GM21390 (cell line): ENCODE results near the gene ZSWIM4.
"Not testable (repeated sequence)": the region's sequence is repeated elsewhere in the genome, so short reads cannot be mapped to it uniquely, and the experiment has no call there.

Source experiments
- ATAC-seq: cut with Tn5 transposase; IDR thresholded peaks from one replicate; pipeline ENCODE4 v1.9.1; 2021; ENCODE audit not compliant: unreplicated experiment

The ZSWIM4 gene

GRCh38 chr19:13848340-13848677 is 53.1 kb downstream of the ZSWIM4 start:
- no peak for ATAC-seq

- ATAC-seq, result no peak
These were observed 53.8 kb downstream of the ZSWIM4 start for GRCh38 chr19:13848798-13849676.

- ATAC-seq, result no peak
These were observed 55.0 kb downstream of the ZSWIM4 start for GRCh38 chr19:13849991-13850909.

GRCh38 chr19:13850910-13851733 is 55.9 kb downstream of the ZSWIM4 start:
- no peak for ATAC-seq

- not testable (repeated sequence) for ATAC-seq
These were observed 56.5 kb downstream of the ZSWIM4 start for GRCh38 chr19:13851734-13852114.

- not testable (repeated sequence) for ATAC-seq
These were observed 57.0 kb downstream of the ZSWIM4 start for GRCh38 chr19:13852171-13852707.

- ATAC-seq, result no peak
These were observed 61.3 kb downstream of the ZSWIM4 start for GRCh38 chr19:13856497-13856896.

GRCh38 chr19:13859361-13859880 is 64.2 kb downstream of the ZSWIM4 start:
- no peak for ATAC-seq

GRCh38 chr19:13860679-13861391 is 65.6 kb downstream of the ZSWIM4 start:
- ATAC-seq, result no peak

- peak; percentile 20 for ATAC-seq
These were observed 66.1 kb downstream of the ZSWIM4 start for GRCh38 chr19:13861392-13861713.

GRCh38 chr19:13861714-13862531 is 66.7 kb downstream of the ZSWIM4 start:
- peak; percentile 74 for ATAC-seq

GRCh38 chr19:13864046-13864666 is 68.9 kb downstream of the ZSWIM4 start:
- no peak for ATAC-seq

- ATAC-seq, result no peak
These were observed 69.7 kb downstream of the ZSWIM4 start for GRCh38 chr19:13864667-13865570.

- ATAC-seq, result no peak
These were observed 70.6 kb downstream of the ZSWIM4 start for GRCh38 chr19:13865571-13866462.

GRCh38 chr19:13866463-13867046 is 71.3 kb downstream of the ZSWIM4 start:
- no peak for ATAC-seq

- no peak for ATAC-seq
These were observed 73.4 kb downstream of the ZSWIM4 start for GRCh38 chr19:13868663-13869062.
